Keratinocyte (primary cell): ENCODE results near the gene LOXHD1. TPM values are rescaled to one million over a fixed set of nuclear protein-coding genes. Genes with fewer than 3 reads are reported as not detected.

Experiments used
- DNase-seq: peaks from one replicate; pipeline ENCODE4 v3.0.0-alpha.2; 2011; ENCODE audit warnings: low read depth, missing footprints, low spot score
- FAIRE-seq: peaks from 2 replicates; lab custom pipeline; 2011; peaks lifted over from hg19 to GRCh38; lab: Jason Lieb, UNC
- H2AFZ ChIP-seq: 2 replicates; pipeline ENCODE4 v1.6.0; 2012; ENCODE audit warnings: low read length, control low read depth, inconsistent platforms; ENCODE audit not compliant: control insufficient read depth
- H3K27ac ChIP-seq: 2 replicates; pipeline ENCODE4 v1.5.1; 2011; ENCODE audit warnings: low read length; ENCODE audit not compliant: control insufficient read depth, insufficient read depth
- H3K27me3 ChIP-seq: 3 replicates; pipeline ENCODE4 v1.6.0; 2011; ENCODE audit warnings: low read length; ENCODE audit not compliant: control insufficient read depth, insufficient read depth; ENCODE audit errors: extremely low read depth
- H3K36me3 ChIP-seq, 2 experiments: 2 replicates in 1 of 2; 3 replicates in 1 of 2; pipeline ENCODE4 v1.5.1; 2011; ENCODE audit warnings: low read length in 2 of 2, mild to moderate bottlenecking in 1 of 2; ENCODE audit not compliant: control insufficient read depth in 2 of 2, insufficient read depth in 2 of 2; ENCODE audit errors: extremely low read depth in 1 of 2
- H3K4me1 ChIP-seq: 3 replicates; pipeline ENCODE4 v1.5.1; 2011; ENCODE audit warnings: low read length; ENCODE audit not compliant: control insufficient read depth, insufficient read depth; ENCODE audit errors: extremely low read depth
- H3K4me2 ChIP-seq: 3 replicates; pipeline ENCODE4 v1.6.0; 2011; ENCODE audit warnings: low read depth, low read length; ENCODE audit not compliant: control insufficient read depth, insufficient read depth; ENCODE audit errors: extremely low read depth
- H3K4me3 ChIP-seq, 3 experiments: fragments of 200-600 bp in 1 of 3; sonication (generic) in 1 of 3; 2 replicates in 2 of 3; 3 replicates in 1 of 3; pipeline ENCODE4 v1.5.1; 2011 to 2016; ENCODE audit warnings: low read length in 3 of 3, mild to moderate bottlenecking in 3 of 3, control low read depth in 2 of 3, inconsistent platforms in 1 of 3, low read depth in 1 of 3, mixed read lengths in 1 of 3, mixed run types in 1 of 3, moderate library complexity in 1 of 3; ENCODE audit not compliant: control insufficient read depth in 2 of 3, insufficient read depth in 2 of 3; ENCODE audit errors: extremely low read depth in 1 of 3
- H3K79me2 ChIP-seq: 2 replicates; pipeline ENCODE4 v1.6.0; 2012; ENCODE audit warnings: low read length; ENCODE audit not compliant: control insufficient read depth, insufficient read depth
- H3K9ac ChIP-seq: 3 replicates; pipeline ENCODE4 v1.6.0; 2011; ENCODE audit warnings: low read length; ENCODE audit not compliant: control insufficient read depth, insufficient read depth; ENCODE audit errors: extremely low read depth
- H3K9me1 ChIP-seq: 3 replicates; pipeline ENCODE4 v1.6.0; 2011; ENCODE audit warnings: low read length; ENCODE audit not compliant: control insufficient read depth, insufficient read depth; ENCODE audit errors: extremely low read depth
- H3K9me3 ChIP-seq: 2 replicates; pipeline ENCODE4 v1.5.1; 2012; ENCODE audit warnings: low read depth, low read length; ENCODE audit not compliant: control insufficient read depth
- H4K20me1 ChIP-seq: 3 replicates; pipeline ENCODE4 v1.6.0; 2011; ENCODE audit warnings: low read length; ENCODE audit not compliant: control insufficient read depth, insufficient read depth; ENCODE audit errors: extremely low read depth
- EZH2 ChIP-seq: IDR thresholded peaks from one replicate; pipeline ENCODE4 v1.6.1; 2012; ENCODE audit warnings: inconsistent platforms, mild to moderate bottlenecking, low read length, moderate library complexity
- dilution Hi-C: fragments of 300-500 bp; cut with MboI; formaldehyde crosslinking; loops from one replicate; pipeline ENCODE4 v1.7.0; 2020; ENCODE audit warnings: low sequenced_read_pairs; ENCODE audit not compliant: extremely low pct_ligation_motif_present
- polyA plus RNA-seq, 5 experiments: library from polyadenylated mRNA; depleted of rRNA in 3 of 5; stranded (reverse) in 3 of 5; stranded (forward) in 1 of 5; unstranded in 1 of 5; fragments of >200 nt; gene quantifications; 1 replicate in 1 of 5; 2 replicates in 3 of 5; 3 replicates in 1 of 5; pipeline versions ENCODE4 v1.2.1 to v1.2.3, GENCODE V29; 2011 to 2012; ENCODE audit warnings: missing spikeins in 2 of 5, low read depth in 1 of 5, low replicate concordance in 1 of 5
- TF ChIP-seq, protein P1 (sequence below), 3 experiments: IDR thresholded peaks in 1 of 3; conservative IDR thresholded peaks in 1 of 3; optimal IDR thresholded peaks in 1 of 3; 2 replicates in 2 of 3; 3 replicates in 1 of 3; pipeline versions ENCODE3 to v1.5.1; 2011; ENCODE audit warnings: low read length in 3 of 3, mild to moderate bottlenecking in 3 of 3, moderate library complexity in 2 of 3, control low read depth in 1 of 3, inconsistent platforms in 1 of 3; ENCODE audit not compliant: insufficient read depth in 2 of 3; ENCODE audit errors: extremely low read depth in 1 of 3

The LOXHD1 gene
- polyA plus RNA-seq, 1 donor (not counting 4 experiments of a cell fraction or from before 2014, with no cell fraction given), result not detected

DNA sequence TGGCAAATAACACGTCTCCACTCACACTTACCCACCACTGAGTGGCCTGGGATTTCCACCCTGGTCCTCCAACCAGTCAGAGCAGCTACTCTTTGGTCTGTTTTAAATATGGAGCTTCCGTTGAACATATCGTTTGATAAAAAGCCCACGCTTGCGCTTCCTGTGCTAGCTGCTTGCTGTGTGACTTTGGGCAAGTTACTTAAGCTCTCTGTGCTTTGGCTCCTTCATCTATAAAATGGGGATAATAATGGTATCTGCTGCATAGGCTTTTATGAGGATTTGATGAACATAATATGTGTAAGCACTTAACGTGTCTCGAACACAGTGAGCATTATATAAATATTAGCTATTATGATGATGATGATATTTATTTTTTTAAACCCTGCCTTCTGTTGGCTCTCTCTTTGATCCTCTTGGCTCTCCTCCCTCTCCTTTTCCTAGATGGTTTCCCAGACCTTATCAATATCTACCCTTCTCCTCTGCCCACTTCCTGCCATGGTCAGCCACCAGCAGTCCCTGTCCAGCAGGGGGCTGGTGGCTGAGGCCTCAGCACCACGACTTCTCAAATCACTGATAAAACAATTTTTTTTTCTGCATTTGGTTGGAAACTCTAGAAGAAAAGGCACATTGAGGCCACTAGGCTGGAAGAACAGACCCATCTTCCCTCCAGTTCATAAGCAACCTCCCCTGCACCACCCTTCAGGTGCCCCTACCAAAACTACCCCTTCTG lies 191.9 kb downstream of the LOXHD1 start:
- dilution Hi-C loops, result no loop called here
- H3K27me3 ChIP-seq, result no peaks in the 10 kb centered on the region
- no peak for FAIRE-seq

DNA sequence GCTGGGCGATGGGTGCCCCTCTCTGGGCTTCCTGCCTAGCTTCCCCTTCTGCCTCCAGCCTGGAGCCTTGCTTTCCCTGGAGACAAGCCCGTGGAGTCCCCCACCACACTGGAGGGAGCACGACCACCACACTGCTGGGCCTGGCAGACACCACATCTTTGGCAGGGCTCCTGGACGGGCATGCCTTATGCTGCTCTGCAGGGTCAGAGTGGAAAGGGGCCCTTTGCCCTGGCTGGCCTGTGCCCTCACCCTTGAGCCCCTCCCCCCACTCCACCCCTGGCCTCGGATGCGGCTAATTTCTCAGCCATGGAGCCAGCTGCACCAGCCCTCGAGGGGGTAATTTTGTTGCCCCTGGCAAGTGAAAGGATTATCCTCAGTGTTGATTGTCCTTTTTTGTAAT lies 194.5 kb downstream of the LOXHD1 start:
- Histone ChIP-seq H3K4me1 (no peaks in the 10 kb centered on the region), H4K20me1 (no peaks in the 10 kb centered on the region), H3K36me3 (no peaks in the 10 kb centered on the region), H3K4me3 (no peak overlapping the region), H3K79me2 (no peaks in the 10 kb centered on the region), H3K4me2 (no peak overlapping the region), H2AFZ (no peak overlapping the region), H3K9me1 (no peaks in the 10 kb centered on the region), H3K27me3 (no peaks in the 10 kb centered on the region), H3K27ac (no peak overlapping the region), H3K9ac (no peak overlapping the region), H3K9me3 (no peaks in the 10 kb centered on the region)
- DNase-seq (no peak), FAIRE-seq (no peak)
- dilution Hi-C loops, result no loop called here
- no peak for TF ChIP-seq EZH2
- TF ChIP-seq, protein P1, sequence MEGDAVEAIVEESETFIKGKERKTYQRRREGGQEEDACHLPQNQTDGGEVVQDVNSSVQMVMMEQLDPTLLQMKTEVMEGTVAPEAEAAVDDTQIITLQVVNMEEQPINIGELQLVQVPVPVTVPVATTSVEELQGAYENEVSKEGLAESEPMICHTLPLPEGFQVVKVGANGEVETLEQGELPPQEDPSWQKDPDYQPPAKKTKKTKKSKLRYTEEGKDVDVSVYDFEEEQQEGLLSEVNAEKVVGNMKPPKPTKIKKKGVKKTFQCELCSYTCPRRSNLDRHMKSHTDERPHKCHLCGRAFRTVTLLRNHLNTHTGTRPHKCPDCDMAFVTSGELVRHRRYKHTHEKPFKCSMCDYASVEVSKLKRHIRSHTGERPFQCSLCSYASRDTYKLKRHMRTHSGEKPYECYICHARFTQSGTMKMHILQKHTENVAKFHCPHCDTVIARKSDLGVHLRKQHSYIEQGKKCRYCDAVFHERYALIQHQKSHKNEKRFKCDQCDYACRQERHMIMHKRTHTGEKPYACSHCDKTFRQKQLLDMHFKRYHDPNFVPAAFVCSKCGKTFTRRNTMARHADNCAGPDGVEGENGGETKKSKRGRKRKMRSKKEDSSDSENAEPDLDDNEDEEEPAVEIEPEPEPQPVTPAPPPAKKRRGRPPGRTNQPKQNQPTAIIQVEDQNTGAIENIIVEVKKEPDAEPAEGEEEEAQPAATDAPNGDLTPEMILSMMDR (optimal IDR thresholded peaks at IDR 0.05 in 1 of 3, IDR thresholded peaks at IDR 0.05 in 1 of 3, conservative IDR thresholded peaks at IDR 0.05 in 1 of 3; ENCODE audit: extremely low read depth in 1 of 3, insufficient read depth in 2 of 3, low read length in 3 of 3), result no peak

More for the DNA sequence above, 191.9 kb downstream of the LOXHD1 start:
- H2AFZ ChIP-seq, result no peak overlapping the region
- no peak for DNase-seq
- no peaks in the 10 kb centered on the region for H3K9me1 ChIP-seq
- no peaks in the 10 kb centered on the region for H3K9me3 ChIP-seq
- H4K20me1 ChIP-seq, result no peaks in the 10 kb centered on the region
- no peaks in the 10 kb centered on the region for H3K79me2 ChIP-seq
- H3K9ac ChIP-seq, result no peak overlapping the region
- no peaks in the 10 kb centered on the region for H3K4me1 ChIP-seq
- no peaks in the 10 kb centered on the region for H3K36me3 ChIP-seq
- no peak overlapping the region for H3K4me2 ChIP-seq
- no peak overlapping the region for H3K4me3 ChIP-seq
- H3K27ac ChIP-seq, result no peak overlapping the region
- TF ChIP-seq EZH2, result no peak
- TF ChIP-seq, protein P1 (optimal IDR thresholded peaks at IDR 0.05 in 1 of 3, IDR thresholded peaks at IDR 0.05 in 1 of 3, conservative IDR thresholded peaks at IDR 0.05 in 1 of 3; ENCODE audit: extremely low read depth in 1 of 3, insufficient read depth in 2 of 3, low read length in 3 of 3), result peak in 1 of 3 experiments; percentile 6
